Measurements from ENCODE around the gene FANCI.

FANCI gene

GRCh38 chr15:89308236-89308635 lies 64.5 kb downstream of the FANCI start:
- peak; percentile 51 for DNase-seq

GRCh38 chr15:89309993-89310392 lies 66.2 kb downstream of the FANCI start:
- DNase-seq, result no peak

GRCh38 chr15:89315375-89315929 lies 71.7 kb downstream of the FANCI start:
- DNase-seq, result no peak

- no peak for DNase-seq
Measured at GRCh38 chr15:89316504-89316903, 72.7 kb downstream of the FANCI start.

GRCh38 chr15:89317186-89317720 lies 73.5 kb downstream of the FANCI start:
- peak; percentile 53 for DNase-seq

- no peak for DNase-seq
Measured at GRCh38 chr15:89319678-89320077, 75.9 kb downstream of the FANCI start.

- no peak for DNase-seq
Measured at GRCh38 chr15:89320200-89320599, 76.4 kb downstream of the FANCI start.

GRCh38 chr15:89321521-89322410 lies 78.0 kb downstream of the FANCI start:
- no peak for DNase-seq

- no peak for DNase-seq
Measured at GRCh38 chr15:89322822-89323221, 79.0 kb downstream of the FANCI start.

GRCh38 chr15:89323825-89324224 lies 80.0 kb downstream of the FANCI start:
- no peak for DNase-seq

GRCh38 chr15:89325039-89325803 lies 81.4 kb downstream of the FANCI start:
- DNase-seq, result no peak

- no peak for DNase-seq
Measured at GRCh38 chr15:89326316-89326715, 82.5 kb downstream of the FANCI start.

GRCh38 chr15:89327113-89327512 lies 83.3 kb downstream of the FANCI start:
- no peak for DNase-seq

GRCh38 chr15:89328398-89329254 lies 84.8 kb downstream of the FANCI start:
- DNase-seq, result no peak

GRCh38 chr15:89329329-89330084 lies 85.7 kb downstream of the FANCI start:
- DNase-seq, result no peak

- DNase-seq, result no peak
Measured at GRCh38 chr15:89330119-89330518, 86.3 kb downstream of the FANCI start.

- DNase-seq, result no peak
Measured at GRCh38 chr15:89330881-89331595, 87.3 kb downstream of the FANCI start.

- peak; percentile 8 for DNase-seq
Measured at GRCh38 chr15:89332446-89332845, 88.7 kb downstream of the FANCI start.

- DNase-seq, result no peak
Measured at GRCh38 chr15:89333011-89333860, 89.5 kb downstream of the FANCI start.

- DNase-seq, result no peak
Measured at GRCh38 chr15:89333959-89334509, 90.3 kb downstream of the FANCI start.
